WTC11 (cell line): Measurements from ENCODE around the gene KIAA1671. TPM values are rescaled to one million over a fixed set of nuclear protein-coding genes. Genes with fewer than 3 reads are reported as not detected.
"Not testable (repeated sequence)": the region's sequence is repeated elsewhere in the genome, so short reads cannot be mapped to it uniquely, and the experiment has no call there.

Experiments used
- ATAC-seq: fragments of 200-7000 bp; cut with Tn5 transposase; 2 replicates; pipeline ENCODE4 v1.10.0; 2021; ENCODE audit warnings: mild to moderate bottlenecking, moderate library complexity
- CTCF ChIA-PET: fragments of 300-600 bp; sonication (Branson Sonifier 250); formaldehyde crosslinking; loops from one replicate; lab custom pipeline; 2021; ENCODE audit warnings: antibody characterized with exemption; lab: Charles Lee
- POLR2A ChIA-PET: fragments of 350-600 bp; sonication (Branson Sonifier 250); formaldehyde crosslinking; loops from one replicate; lab custom pipeline; 2021; ENCODE audit warnings: antibody characterized with exemption; lab: Charles Lee
- DNase-seq: peaks from one replicate; pipeline ENCODE4 v3.0.0; 2021; ENCODE audit warnings: low spot score
- H3K27ac Mint-ChIP-seq: 2 replicates; pipeline ENCODE4 v1.8.0; 2021; ENCODE audit warnings: mixed read lengths
- H3K27me3 Mint-ChIP-seq: 2 replicates; pipeline ENCODE4 v1.8.0; 2021; ENCODE audit warnings: low read depth, mild to moderate bottlenecking, moderate library complexity, mixed read lengths
- H3K36me3 Mint-ChIP-seq: 2 replicates; pipeline ENCODE4 v1.8.0; 2021; ENCODE audit warnings: mixed read lengths
- H3K4me1 Mint-ChIP-seq: 2 replicates; pipeline ENCODE4 v1.8.0; 2022; ENCODE audit warnings: mixed read lengths
- H3K4me3 Mint-ChIP-seq: 2 replicates; pipeline ENCODE4 v1.8.0; 2021; ENCODE audit warnings: mild to moderate bottlenecking, moderate library complexity, mixed read lengths
- H3K9me3 Mint-ChIP-seq: 2 replicates; pipeline ENCODE4 v1.8.0; 2021; ENCODE audit warnings: mixed read lengths
- EMX1 ChIP-seq: fragments of 250-450 bp; sonication (Bioruptor Pico); IDR thresholded peaks from 2 replicates; pipeline ENCODE4 v1.8.0; 2021; ENCODE audit warnings: mild to moderate bottlenecking
- ESRRA ChIP-seq: sonication (generic); formaldehyde crosslinking; IDR thresholded peaks from 2 replicates; pipeline ENCODE4 v1.8.1; 2022; ENCODE audit warnings: mild to moderate bottlenecking, missing genetic modification reagents, borderline replicate concordance
- GRHL2 ChIP-seq: fragments of 250-450 bp; sonication (Bioruptor Pico); IDR thresholded peaks from 2 replicates; pipeline ENCODE4 v1.8.0; 2022; ENCODE audit warnings: mild to moderate bottlenecking, moderate library complexity; ENCODE audit not compliant: insufficient replicate concordance, severe bottlenecking
- NR3C1 ChIP-seq: sonication (generic); formaldehyde crosslinking; conservative IDR thresholded peaks from 2 replicates; pipeline ENCODE4 v1.8.1; 2023; ENCODE audit warnings: low read depth, mild to moderate bottlenecking, missing genetic modification reagents
- RORB ChIP-seq: fragments of 250-450 bp; sonication (Bioruptor Pico); IDR thresholded peaks from 2 replicates; pipeline ENCODE4 v1.9.0; 2021; ENCODE audit warnings: mild to moderate bottlenecking
- STAT6 ChIP-seq: sonication (generic); formaldehyde crosslinking; conservative IDR thresholded peaks from 2 replicates; pipeline ENCODE4 v1.8.1; 2023; ENCODE audit warnings: mild to moderate bottlenecking, low read depth, missing genetic modification reagents, moderate library complexity
- TEAD1 ChIP-seq: sonication (generic); formaldehyde crosslinking; IDR thresholded peaks from 2 replicates; pipeline ENCODE4 v1.8.0; 2022; ENCODE audit warnings: mild to moderate bottlenecking, missing genetic modification reagents
- TP53 ChIP-seq: sonication (generic); formaldehyde crosslinking; IDR thresholded peaks from 2 replicates; pipeline ENCODE4 v1.8.1; 2023; ENCODE audit warnings: mild to moderate bottlenecking, missing genetic modification reagents
- ZBTB43 ChIP-seq: sonication (generic); formaldehyde crosslinking; IDR thresholded peaks from 2 replicates; pipeline ENCODE4 v1.8.1; 2023; ENCODE audit warnings: mild to moderate bottlenecking, missing genetic modification reagents
- ZMAT4 ChIP-seq: fragments of 250-450 bp; sonication (Bioruptor Pico); IDR thresholded peaks from 2 replicates; pipeline ENCODE4 v1.9.0; 2021; ENCODE audit warnings: mild to moderate bottlenecking
- ZNF121 ChIP-seq: sonication (generic); formaldehyde crosslinking; IDR thresholded peaks from 2 replicates; pipeline ENCODE4 v1.8.0; 2023; ENCODE audit warnings: missing genetic modification reagents
- ZNF219 ChIP-seq: sonication (generic); formaldehyde crosslinking; IDR thresholded peaks from 2 replicates; pipeline ENCODE4 v1.8.0; 2023; ENCODE audit warnings: missing genetic modification reagents, mild to moderate bottlenecking, borderline replicate concordance
- ZNF317 ChIP-seq: sonication (generic); formaldehyde crosslinking; IDR thresholded peaks from 2 replicates; pipeline ENCODE4 v1.8.1; 2023; ENCODE audit warnings: low read depth, mild to moderate bottlenecking, moderate library complexity, missing genetic modification reagents, borderline replicate concordance
- ZNF423 ChIP-seq: fragments of 250-450 bp; sonication (Bioruptor Pico); IDR thresholded peaks from 2 replicates; pipeline ENCODE4 v2.1.2; 2022; ENCODE audit warnings: mild to moderate bottlenecking, moderate library complexity
- ZNF512 ChIP-seq: sonication (generic); formaldehyde crosslinking; IDR thresholded peaks from 2 replicates; pipeline ENCODE4 v1.8.1; 2022; ENCODE audit warnings: missing genetic modification reagents, borderline replicate concordance
- total RNA-seq: library from RNA; stranded (reverse); gene quantifications from 3 replicates; pipeline ENCODE4 v1.2.3, GENCODE V29; 2021

Gene KIAA1671
- total RNA-seq, 1 experiment from 2014 or later: 26.0 TPM

GRCh38 chr22:25237503-25237902, 285.0 kb downstream of the KIAA1671 start:
- TF ChIP-seq ESRRA (CRISPR knock-in tag): no peak
- no peak for TF ChIP-seq GRHL2 (CRISPR knock-in tag)
- TF ChIP-seq TEAD1: no peak
- TF ChIP-seq ZNF219 (CRISPR knock-in tag): no peak
- no peak for TF ChIP-seq ZNF423 (CRISPR knock-in tag)
- TF ChIP-seq ZNF512 (CRISPR knock-in tag): no peak
- no peak for TF ChIP-seq NR3C1 (CRISPR knock-in tag)
- no peak for TF ChIP-seq ZNF317
- no peak for TF ChIP-seq ZMAT4 (CRISPR knock-in tag)
- TF ChIP-seq ZNF121 (CRISPR knock-in tag): no peak
- TF ChIP-seq TP53: no peak
- no peak for TF ChIP-seq STAT6
- TF ChIP-seq RORB (CRISPR knock-in tag): no peak
- no peak for TF ChIP-seq EMX1 (CRISPR knock-in tag)
- TF ChIP-seq ZBTB43 (CRISPR knock-in tag): no peak
- TF ChIP-seq, all 79 proteins: peak for 0
- Mint-ChIP-seq H3K36me3 (no peaks in the 10 kb centered on the region), H3K4me3 (no peak overlapping the region), H3K27ac (no peak overlapping the region; the same call in 1 of the 2 replicates), H3K27me3 (peaks cover 2% of the 10 kb centered on the region; the same call in 1 of the 2 replicates), H3K4me1 (no peaks in the 10 kb centered on the region; the same call in 1 of the 2 replicates), H3K9me3 (peaks cover 4% of the 10 kb centered on the region; the same call in 1 of the 2 replicates)
- peak; percentile 42 for ATAC-seq
- CTCF ChIA-PET: interaction anchor here (0.6 to 2.1 kb wide), 9 partner anchors 12 to 535 kb away, joined by 3 to 14 read pairs (median 3); no protein-coding TSS in a partner anchor
- POLR2A ChIA-PET: no interaction called here
- DNase-seq: peak; percentile 35

DNA sequence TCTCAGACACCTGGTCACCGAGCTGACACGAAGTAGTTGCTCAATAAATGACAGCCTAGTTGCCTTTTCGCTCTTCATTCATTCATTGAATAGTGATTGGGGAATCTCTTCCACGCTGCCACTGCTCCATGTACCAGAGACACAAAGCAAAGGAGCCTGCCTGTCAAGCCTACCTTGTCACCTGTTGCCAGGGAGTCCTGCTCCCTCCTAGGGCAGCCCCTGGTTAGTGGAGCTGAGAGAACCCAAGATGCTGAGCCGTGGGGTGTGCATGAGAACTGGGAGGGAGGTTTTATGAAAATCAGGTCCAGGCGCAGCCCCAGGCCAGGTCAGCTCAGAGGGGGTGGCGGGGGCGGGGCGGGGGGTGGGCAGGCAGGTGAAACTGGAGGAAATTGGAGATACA, 285.5 kb downstream of the KIAA1671 start:
- H3K36me3 Mint-ChIP-seq, DNase-seq, H3K9me3 Mint-ChIP-seq, H3K27ac Mint-ChIP-seq, H3K4me3 Mint-ChIP-seq, H3K4me1 Mint-ChIP-seq, POLR2A ChIA-PET, H3K27me3 Mint-ChIP-seq: not testable (repeated sequence)
- CTCF ChIA-PET: interaction anchor here (0.6 to 2.1 kb wide), 9 partner anchors 13 to 535 kb away, joined by 3 to 14 read pairs (median 3); no protein-coding TSS in a partner anchor
- ATAC-seq: peak; percentile 20; the same call in 1 of the 2 replicates

Other genes with a start within 250 kb of the KIAA1671 start
- 0.18 to 0.55 TPM (median 0.32 TPM) in 3 replicates for gene PIWIL3, start 178.0 kb upstream of the KIAA1671 start, total RNA-seq
- gene SGSM1, start 146.5 kb upstream of the KIAA1671 start, total RNA-seq: 4.1 to 6.5 TPM (median 6.5 TPM) in 3 replicates
- gene LHFPL7, start 6.0 kb upstream of the KIAA1671 start, total RNA-seq: not detected in 3 replicates
- 0.44 to 0.48 TPM in 2 of 3 replicates, not detected in the other for gene CRYBB3, start 247.1 kb downstream of the KIAA1671 start, total RNA-seq